GM21786 (cell line): Measurements from ENCODE around the gene FARS2.
A peak's percentile ranks its signal among the peaks of the same experiment; 100 is the strongest.

Experiments
- ATAC-seq: cut with Tn5 transposase; IDR thresholded peaks from one replicate; pipeline ENCODE4 v1.9.1; 2021; ENCODE audit not compliant: unreplicated experiment

Gene FARS2

GRCh38 chr6:5248302-5249098 lies 12.8 kb upstream of the FARS2 start:
- ATAC-seq: no peak

- ATAC-seq: no peak
Observed at GRCh38 chr6:5249451-5250122, 11.7 kb upstream of the FARS2 start.

GRCh38 chr6:5250451-5250850 lies 10.9 kb upstream of the FARS2 start:
- no peak for ATAC-seq

GRCh38 chr6:5250911-5251310 lies 10.4 kb upstream of the FARS2 start:
- ATAC-seq: no peak

- ATAC-seq: no peak
Observed at GRCh38 chr6:5256952-5257351, 4.4 kb upstream of the FARS2 start.

GRCh38 chr6:5257400-5257799 lies 3.9 kb upstream of the FARS2 start:
- no peak for ATAC-seq

GRCh38 chr6:5259428-5259827 lies 1.9 kb upstream of the FARS2 start:
- ATAC-seq: no peak

- ATAC-seq: peak; percentile 62
Observed at GRCh38 chr6:5260111-5260620, 1.1 kb upstream of the FARS2 start.

GRCh38 chr6:5261545-5262109 lies 314 bp downstream of the FARS2 start:
- no peak for ATAC-seq

- no peak for ATAC-seq
Observed at GRCh38 chr6:5266423-5266822, 5.1 kb downstream of the FARS2 start.

GRCh38 chr6:5270093-5270680 lies 8.9 kb downstream of the FARS2 start:
- ATAC-seq: no peak

- no peak for ATAC-seq
Observed at GRCh38 chr6:5271926-5272325, 10.6 kb downstream of the FARS2 start.

- no peak for ATAC-seq
Observed at GRCh38 chr6:5274231-5274630, 12.9 kb downstream of the FARS2 start.

GRCh38 chr6:5275497-5275896 lies 14.2 kb downstream of the FARS2 start:
- no peak for ATAC-seq

- ATAC-seq: no peak
Observed at GRCh38 chr6:5276581-5276980, 15.3 kb downstream of the FARS2 start.

- ATAC-seq: no peak
Observed at GRCh38 chr6:5277589-5277988, 16.3 kb downstream of the FARS2 start.

- peak; percentile 85 for ATAC-seq
Observed at GRCh38 chr6:5278047-5278446, 16.7 kb downstream of the FARS2 start.

GRCh38 chr6:5278565-5279120 lies 17.3 kb downstream of the FARS2 start:
- ATAC-seq: no peak

GRCh38 chr6:5279891-5280338 lies 18.6 kb downstream of the FARS2 start:
- no peak for ATAC-seq

GRCh38 chr6:5280920-5281319 lies 19.6 kb downstream of the FARS2 start:
- no peak for ATAC-seq

GRCh38 chr6:5282191-5282623 lies 20.9 kb downstream of the FARS2 start:
- ATAC-seq: no peak
